ENCODE results near the gene CTSW. TPM values are rescaled to one million over a fixed set of nuclear protein-coding genes. Genes with fewer than 3 reads are reported as not detected.

CTSW gene
- total and polyA plus RNA-seq, 9 donors: 0.48 to 2.3 (median 0.75) TPM

GRCh38 chr11:65895482-65895981 lies 15.9 kb downstream of the CTSW start:
- 89% methylated on average over 3 of the region's 5 CpGs for WGBS (ENCODE audit: insufficient coverage)
- Histone ChIP-seq H3K27me3 (ENCODE audit: control insufficient read depth, insufficient read depth, low read length) (peaks cover 43% of the 10 kb centered on the region), H3K4me1 (ENCODE audit: control insufficient read depth, insufficient read depth, low read length) (peaks cover 42% of the 10 kb centered on the region), H3K27ac (ENCODE audit: low read length) (no peak overlapping the region), H3K36me3 (ENCODE audit: control insufficient read depth, insufficient read depth, low read length) (no peaks in the 10 kb centered on the region), H3K9me3 (replicated peaks; ENCODE audit: control insufficient read depth, low read depth, low read length) (no peaks in the 10 kb centered on the region), H3K4me3 (ENCODE audit: low read length) (no peak overlapping the region)
- DNase-seq: no peak

GRCh38 chr11:65896034-65896999 lies 16.7 kb downstream of the CTSW start:
- peaks cover 40% of the 10 kb centered on the region for H3K4me1 ChIP-seq (ENCODE audit: control insufficient read depth, insufficient read depth, low read length)
- DNase-seq: no peak
- peaks cover 51% of the 10 kb centered on the region for H3K27me3 ChIP-seq (ENCODE audit: control insufficient read depth, insufficient read depth, low read length)
- no peak overlapping the region for H3K27ac ChIP-seq (ENCODE audit: low read length)
- H3K9me3 ChIP-seq (replicated peaks; ENCODE audit: control insufficient read depth, low read depth, low read length): no peaks in the 10 kb centered on the region
- 90% methylated on average over 11 of the region's 14 CpGs for WGBS (ENCODE audit: insufficient coverage)
- H3K36me3 ChIP-seq (ENCODE audit: control insufficient read depth, insufficient read depth, low read length): no peaks in the 10 kb centered on the region
- no peak overlapping the region for H3K4me3 ChIP-seq (ENCODE audit: low read length)

GRCh38 chr11:65897020-65897471 lies 17.4 kb downstream of the CTSW start:
- H3K27me3 ChIP-seq (ENCODE audit: control insufficient read depth, insufficient read depth, low read length): peaks cover 55% of the 10 kb centered on the region
- no peak for DNase-seq
- no peak overlapping the region for H3K27ac ChIP-seq (ENCODE audit: low read length)
- no peaks in the 10 kb centered on the region for H3K9me3 ChIP-seq (replicated peaks; ENCODE audit: control insufficient read depth, low read depth, low read length)
- no peaks in the 10 kb centered on the region for H3K36me3 ChIP-seq (ENCODE audit: control insufficient read depth, insufficient read depth, low read length)
- WGBS (ENCODE audit: insufficient coverage): 83% methylated on average over 2 of the region's 4 CpGs
- H3K4me3 ChIP-seq (ENCODE audit: low read length): no peak overlapping the region
- H3K4me1 ChIP-seq (ENCODE audit: control insufficient read depth, insufficient read depth, low read length): peaks cover 33% of the 10 kb centered on the region

- 15% methylated on average over 24 of the region's 28 CpGs for WGBS (ENCODE audit: insufficient coverage)
- Histone ChIP-seq H3K27ac (ENCODE audit: low read length) (no peak overlapping the region), H3K4me3 (ENCODE audit: low read length) (no peak overlapping the region), H3K9me3 (replicated peaks; ENCODE audit: control insufficient read depth, low read depth, low read length) (no peaks in the 10 kb centered on the region), H3K4me1 (ENCODE audit: control insufficient read depth, insufficient read depth, low read length) (peaks cover 16% of the 10 kb centered on the region), H3K36me3 (ENCODE audit: control insufficient read depth, insufficient read depth, low read length) (no peaks in the 10 kb centered on the region), H3K27me3 (ENCODE audit: control insufficient read depth, insufficient read depth, low read length) (peaks cover 69% of the 10 kb centered on the region)
- no peak for DNase-seq
Observed at GRCh38 chr11:65898656-65899355, 19.2 kb downstream of the CTSW start.

GRCh38 chr11:65899356-65900124 lies 19.9 kb downstream of the CTSW start:
- WGBS (ENCODE audit: insufficient coverage): 1% methylated on average over 60 of the region's 78 CpGs
- Histone ChIP-seq H3K9me3 (replicated peaks; ENCODE audit: control insufficient read depth, low read depth, low read length) (no peaks in the 10 kb centered on the region), H3K27ac (ENCODE audit: low read length) (no peak overlapping the region), H3K4me1 (ENCODE audit: control insufficient read depth, insufficient read depth, low read length) (peaks cover 14% of the 10 kb centered on the region), H3K27me3 (ENCODE audit: control insufficient read depth, insufficient read depth, low read length) (peaks cover 70% of the 10 kb centered on the region), H3K36me3 (ENCODE audit: control insufficient read depth, insufficient read depth, low read length) (no peaks in the 10 kb centered on the region), H3K4me3 (ENCODE audit: low read length) (no peak overlapping the region)
- no peak for DNase-seq

- Histone ChIP-seq H3K4me3 (ENCODE audit: low read length) (peak within 1 kb of the TSS; percentile 25), H3K27me3 (ENCODE audit: control insufficient read depth, insufficient read depth, low read length) (peaks cover 76% of the 10 kb centered on the region), H3K36me3 (ENCODE audit: control insufficient read depth, insufficient read depth, low read length) (no peaks in the 10 kb centered on the region), H3K4me1 (ENCODE audit: control insufficient read depth, insufficient read depth, low read length) (peaks cover 14% of the 10 kb centered on the region), H3K9me3 (replicated peaks; ENCODE audit: control insufficient read depth, low read depth, low read length) (no peaks in the 10 kb centered on the region), H3K27ac (ENCODE audit: low read length) (no peak within 1 kb of the TSS)
- peak; percentile 69 for DNase-seq
- under 1% methylated on average over 72 of the region's 80 CpGs for WGBS (ENCODE audit: insufficient coverage)
Observed at GRCh38 chr11:65900125-65900898, 20.7 kb downstream of the CTSW start, which contains the start of gene FOSL1. Gene FOSL1 (minus strand): TSS chr11:65900388. CDS start chr11:65900339, 49 bp downstream.

GRCh38 chr11:65900899-65901180 lies 21.2 kb downstream of the CTSW start:
- no peak overlapping the region for H3K4me3 ChIP-seq (ENCODE audit: low read length)
- H3K27ac ChIP-seq (ENCODE audit: low read length): no peak overlapping the region
- DNase-seq: no peak
- peaks cover 14% of the 10 kb centered on the region for H3K4me1 ChIP-seq (ENCODE audit: control insufficient read depth, insufficient read depth, low read length)
- no peaks in the 10 kb centered on the region for H3K36me3 ChIP-seq (ENCODE audit: control insufficient read depth, insufficient read depth, low read length)
- H3K27me3 ChIP-seq (ENCODE audit: control insufficient read depth, insufficient read depth, low read length): peaks cover 76% of the 10 kb centered on the region
- H3K9me3 ChIP-seq (replicated peaks; ENCODE audit: control insufficient read depth, low read depth, low read length): no peaks in the 10 kb centered on the region
- WGBS (ENCODE audit: insufficient coverage): 35% methylated on average over 4 of the region's 11 CpGs

- Histone ChIP-seq H3K4me3 (ENCODE audit: low read length) (no peak overlapping the region), H3K36me3 (ENCODE audit: control insufficient read depth, insufficient read depth, low read length) (no peaks in the 10 kb centered on the region), H3K27me3 (ENCODE audit: control insufficient read depth, insufficient read depth, low read length) (peaks cover 77% of the 10 kb centered on the region), H3K27ac (ENCODE audit: low read length) (no peak overlapping the region), H3K9me3 (replicated peaks; ENCODE audit: control insufficient read depth, low read depth, low read length) (no peaks in the 10 kb centered on the region), H3K4me1 (ENCODE audit: control insufficient read depth, insufficient read depth, low read length) (peaks cover 14% of the 10 kb centered on the region)
- no peak for DNase-seq
- 0% methylated on average over 1 of the region's 5 CpGs for WGBS (ENCODE audit: insufficient coverage)
Observed at GRCh38 chr11:65903068-65903481, 23.4 kb downstream of the CTSW start.

GRCh38 chr11:65903715-65904114 lies 24.1 kb downstream of the CTSW start:
- H3K27me3 ChIP-seq (ENCODE audit: control insufficient read depth, insufficient read depth, low read length): peaks cover 71% of the 10 kb centered on the region

More at GRCh38 chr11:65903715-65904114, 24.1 kb downstream of the CTSW start:
- 60% methylated on average over 6 of the region's 8 CpGs for WGBS (ENCODE audit: insufficient coverage)
- Histone ChIP-seq H3K36me3 (ENCODE audit: control insufficient read depth, insufficient read depth, low read length) (no peaks in the 10 kb centered on the region), H3K4me3 (ENCODE audit: low read length) (no peak overlapping the region), H3K4me1 (ENCODE audit: control insufficient read depth, insufficient read depth, low read length) (peaks cover 14% of the 10 kb centered on the region), H3K9me3 (replicated peaks; ENCODE audit: control insufficient read depth, low read depth, low read length) (no peaks in the 10 kb centered on the region), H3K27ac (ENCODE audit: low read length) (no peak overlapping the region)
- DNase-seq: no peak
